Globus pallidus (tissue), 1 donor: ENCODE data around the gene SLC9C1.
"Not testable (repeated sequence)": the region's sequence is repeated elsewhere in the genome, so short reads cannot be mapped to it uniquely, and the experiment has no call there.

Source experiments
- DNase-seq: peaks from one replicate; pipeline ENCODE4 v3.0.0-alpha.2; 2015; ENCODE audit warnings: low spot score

SLC9C1 gene

GRCh38 chr3:112187300-112187699, 106.7 kb downstream of the SLC9C1 start:
- no peak for DNase-seq

GRCh38 chr3:112185423-112186035, 108.5 kb downstream of the SLC9C1 start:
- not testable (repeated sequence) for DNase-seq

GRCh38 chr3:112175646-112176045, 118.4 kb downstream of the SLC9C1 start:
- DNase-seq = no peak

GRCh38 chr3:112175037-112175436, 119.0 kb downstream of the SLC9C1 start:
- no peak for DNase-seq

- no peak for DNase-seq
Measured at GRCh38 chr3:112171144-112171543, 122.9 kb downstream of the SLC9C1 start.

- peak; percentile 53 for DNase-seq
Measured at GRCh38 chr3:112170046-112170445, 124.0 kb downstream of the SLC9C1 start.

GRCh38 chr3:112167758-112168157, 126.3 kb downstream of the SLC9C1 start:
- no peak for DNase-seq

GRCh38 chr3:112149136-112149535, 144.9 kb downstream of the SLC9C1 start:
- DNase-seq = no peak

- no peak for DNase-seq
Measured at GRCh38 chr3:112143689-112144088, 150.3 kb downstream of the SLC9C1 start.

GRCh38 chr3:112143251-112143650, 150.8 kb downstream of the SLC9C1 start:
- DNase-seq = no peak

GRCh38 chr3:112141293-112141692, 152.7 kb downstream of the SLC9C1 start:
- DNase-seq = no peak

GRCh38 chr3:112140584-112140983, 153.4 kb downstream of the SLC9C1 start:
- DNase-seq = no peak

GRCh38 chr3:112138219-112138969, 155.6 kb downstream of the SLC9C1 start:
- DNase-seq = no peak

GRCh38 chr3:112137781-112138180, 156.2 kb downstream of the SLC9C1 start:
- no peak for DNase-seq

GRCh38 chr3:112136959-112137693, 156.9 kb downstream of the SLC9C1 start:
- DNase-seq = peak; percentile 87

- DNase-seq = no peak
Measured at GRCh38 chr3:112136046-112136445, 158.0 kb downstream of the SLC9C1 start.

GRCh38 chr3:112134335-112135124, 159.5 kb downstream of the SLC9C1 start:
- no peak for DNase-seq

GRCh38 chr3:112133626-112134334, 160.2 kb downstream of the SLC9C1 start:
- DNase-seq = no peak

GRCh38 chr3:112132975-112133448, 161.0 kb downstream of the SLC9C1 start, which contains the start of gene GCSAM:
Gene GCSAM (minus strand): TSS chr3:112133248. CDS start chr3:112133120, 128 bp downstream.
- DNase-seq = peak; percentile 67

- DNase-seq = no peak
Measured at GRCh38 chr3:112132554-112132953, 161.5 kb downstream of the SLC9C1 start.

GRCh38 chr3:112132088-112132487, 161.9 kb downstream of the SLC9C1 start:
- no peak for DNase-seq
